Skeletal muscle tissue (tissue), 4 donors: ENCODE measurements around the gene ANO10. TPM values are rescaled to one million over a fixed set of nuclear protein-coding genes. Genes with fewer than 3 reads are reported as not detected.

Experiments used
- H3K27ac ChIP-seq: one replicate; pipeline ENCODE4 v1.7.0; 2013; ENCODE audit warnings: mild to moderate bottlenecking, low read depth, low read length, inconsistent platforms
- H3K27me3 ChIP-seq, 3 donors: one replicate each; pipeline ENCODE4 v1.7.0; 2013; ENCODE audit warnings: low read length in 3 of 3; ENCODE audit not compliant: control insufficient read depth in 3 of 3, insufficient read depth in 3 of 3
- H3K36me3 ChIP-seq, 3 donors: one replicate each; pipeline ENCODE4 v1.7.0; 2013; ENCODE audit warnings: low read length in 3 of 3; ENCODE audit not compliant: control insufficient read depth in 3 of 3, insufficient read depth in 3 of 3
- H3K4me1 ChIP-seq, 3 donors: one replicate each; pipeline ENCODE4 v1.7.0; 2013; ENCODE audit warnings: low read length in 3 of 3, mild to moderate bottlenecking in 3 of 3; ENCODE audit not compliant: control insufficient read depth in 3 of 3, insufficient read depth in 3 of 3
- H3K4me3 ChIP-seq, 3 donors: one replicate each; pipeline ENCODE4 v1.7.0; 2013; ENCODE audit warnings: low read length in 3 of 3
- H3K9ac ChIP-seq, 3 donors: one replicate each; pipeline ENCODE4 v1.7.0; 2013; ENCODE audit warnings: low read length in 3 of 3, mild to moderate bottlenecking in 3 of 3, moderate library complexity in 2 of 3, low read depth in 1 of 3
- H3K9me3 ChIP-seq, 3 donors: one replicate each; pipeline ENCODE4 v1.7.0; 2013; ENCODE audit warnings: low read length in 3 of 3; ENCODE audit not compliant: control insufficient read depth in 3 of 3
- total RNA-seq: library from RNA; depleted of rRNA; stranded (reverse); fragments of >200 nt; gene quantifications from one replicate; pipeline ENCODE4 v1.2.3, GENCODE V29; 2014
- donor health status: Osteomylitis.

The ANO10 gene
- total RNA-seq, 1 donor from 2014 or later: 25.1 TPM

DNA sequence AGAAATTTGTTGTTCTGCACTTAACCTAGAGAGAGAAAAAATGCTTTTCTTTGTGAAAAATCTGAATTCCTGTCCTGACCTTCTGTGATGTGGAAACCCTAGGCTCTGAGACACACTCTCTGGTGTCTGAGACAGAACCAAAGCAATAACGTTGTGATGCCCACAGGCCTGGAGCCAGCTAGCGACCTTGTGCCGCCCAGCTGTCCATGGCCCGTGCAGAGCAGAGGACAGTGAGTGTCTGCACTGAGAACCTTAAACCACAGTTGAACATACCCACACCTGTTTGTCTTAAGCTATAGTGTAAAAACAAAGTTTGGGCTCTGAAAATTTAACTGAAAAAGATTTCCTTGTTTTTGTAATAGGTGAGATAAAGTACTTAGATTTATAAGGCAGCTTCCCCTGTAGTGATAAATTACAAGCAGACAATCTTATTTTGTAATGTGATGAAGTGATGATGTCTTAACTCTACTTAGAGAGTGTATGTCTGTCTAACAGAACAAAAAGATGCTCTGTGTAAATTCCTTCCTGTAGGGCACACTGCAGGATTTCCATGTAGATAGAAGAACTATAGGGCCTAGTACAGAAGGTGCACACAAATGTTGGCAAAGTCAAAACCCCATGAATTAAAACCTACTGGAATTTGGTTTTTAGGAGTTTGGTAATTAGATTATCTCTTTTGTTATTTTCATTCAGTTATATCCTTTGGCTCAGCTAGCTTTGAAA lies 272.8 kb downstream of the ANO10 start:
- no peak overlapping the region for H3K27ac ChIP-seq
- peaks cover 37 to 43% (median 38%) of the 10 kb centered on the region in 3 donors for H3K36me3 ChIP-seq
- H3K9ac ChIP-seq: no peak overlapping the region

DNA sequence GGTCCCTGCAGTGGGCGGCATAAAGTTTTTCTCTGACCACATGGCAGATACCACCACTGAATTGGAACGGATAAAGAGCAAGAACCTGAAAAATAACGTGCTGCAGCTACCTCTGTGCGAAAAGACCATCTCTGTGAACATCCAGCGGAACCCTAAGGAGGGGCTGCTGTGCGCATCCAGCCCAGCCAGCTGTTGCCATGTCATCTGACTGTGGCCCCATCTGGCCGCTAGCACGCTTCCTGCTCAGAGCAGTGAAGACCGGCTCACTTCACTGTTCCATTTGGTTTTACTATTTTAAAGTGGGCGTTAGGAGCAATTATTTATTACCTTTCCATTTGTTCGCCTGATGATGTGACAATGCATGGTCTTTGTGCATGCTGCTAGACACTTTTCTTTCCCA lies 273.5 kb downstream of the ANO10 start:
- Histone ChIP-seq H3K9ac (no peak overlapping the region), H3K36me3 (peaks cover 43 to 49% (median 45%) of the 10 kb centered on the region in 3 donors), H3K4me3 (no peak overlapping the region), H3K27me3 (no peaks in the 10 kb centered on the region), H3K4me1 (peaks cover 0 to 6% (median 3%) of the 10 kb centered on the region in 3 donors), H3K27ac (no peak overlapping the region), H3K9me3 (peaks cover 0 to 3% (median 0%) of the 10 kb centered on the region in 3 donors)

More for the DNA sequence above, 272.8 kb downstream of the ANO10 start:
- no peaks in the 10 kb centered on the region for H3K27me3 ChIP-seq
- no peak overlapping the region for H3K4me3 ChIP-seq
- peaks cover 0 to 9% (median 0%) of the 10 kb centered on the region in 3 donors for H3K9me3 ChIP-seq
- peaks cover 0 to 6% (median 3%) of the 10 kb centered on the region in 3 donors for H3K4me1 ChIP-seq

DNA sequence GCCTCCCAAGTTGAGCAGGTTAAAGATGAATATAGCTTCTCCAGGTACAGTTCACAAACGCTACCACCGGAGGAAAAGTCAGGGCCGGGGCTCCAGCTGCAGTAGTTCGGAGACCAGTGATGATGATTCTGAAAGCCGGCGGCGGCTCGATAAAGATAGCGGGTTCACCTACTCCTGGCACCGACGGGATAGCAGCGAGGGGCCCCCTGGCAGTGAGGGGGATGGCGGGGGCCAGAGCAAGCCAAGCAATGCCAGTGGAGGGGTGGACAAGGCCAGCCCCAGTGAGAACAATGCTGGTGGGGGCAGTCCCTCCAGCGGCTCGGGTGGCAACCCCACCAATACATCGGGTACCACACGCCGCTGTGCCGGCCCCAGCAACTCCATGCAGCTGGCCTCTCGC lies 274.0 kb downstream of the ANO10 start:
- peaks cover 46 to 52% (median 47%) of the 10 kb centered on the region in 3 donors for H3K36me3 ChIP-seq
- no peak overlapping the region for H3K27ac ChIP-seq

DNA sequence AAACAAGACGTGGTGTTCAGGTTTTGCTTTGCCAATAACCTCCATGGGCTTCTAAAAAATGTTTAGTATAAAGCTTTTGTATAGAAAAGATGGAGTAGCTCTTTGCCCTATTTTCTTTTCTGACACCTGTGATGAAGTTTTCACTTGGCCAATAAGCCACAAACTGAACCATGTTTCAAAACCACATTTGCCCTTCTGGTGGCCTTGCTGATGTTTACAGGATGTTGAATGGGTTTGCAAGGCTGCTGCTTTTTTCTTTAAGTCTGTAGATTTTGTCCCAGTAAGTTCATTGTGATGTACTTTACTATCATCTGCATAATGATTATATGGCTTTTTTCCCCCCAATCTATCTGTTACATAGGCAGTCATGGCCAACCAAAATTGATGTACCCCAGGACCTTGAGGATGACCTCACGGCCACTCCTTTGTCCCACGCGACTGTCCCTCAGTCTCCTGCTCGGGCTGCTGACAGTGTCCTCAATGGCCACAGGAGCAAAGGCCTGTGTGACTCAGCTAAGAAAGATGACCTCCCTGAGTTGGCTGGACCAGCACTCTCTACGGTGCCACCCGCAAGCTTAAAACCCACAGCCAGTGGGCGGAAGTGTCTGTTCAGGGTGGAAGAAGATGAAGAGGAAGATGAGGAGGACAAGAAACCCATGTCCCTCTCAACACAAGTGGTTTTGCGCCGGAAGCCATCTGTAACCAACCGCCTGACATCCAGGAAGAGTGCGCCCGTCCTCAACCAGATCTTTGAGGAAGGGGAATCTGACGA lies 274.6 kb downstream of the ANO10 start:
- no peaks in the 10 kb centered on the region for H3K9me3 ChIP-seq
- H3K27me3 ChIP-seq: no peaks in the 10 kb centered on the region
- peaks cover 48 to 58% (median 52%) of the 10 kb centered on the region in 3 donors for H3K36me3 ChIP-seq
- no peak overlapping the region for H3K27ac ChIP-seq
- H3K4me1 ChIP-seq: peaks cover 0 to 8% (median 3%) of the 10 kb centered on the region in 3 donors
- no peak overlapping the region for H3K9ac ChIP-seq
- H3K4me3 ChIP-seq: no peak overlapping the region

More for the DNA sequence above, 274.0 kb downstream of the ANO10 start:
- H3K4me1 ChIP-seq: peaks cover 0 to 6% (median 3%) of the 10 kb centered on the region in 3 donors
- H3K27me3 ChIP-seq: no peaks in the 10 kb centered on the region
- H3K9ac ChIP-seq: no peak overlapping the region
- H3K4me3 ChIP-seq: no peak overlapping the region
- peaks cover 0 to 2% (median 0%) of the 10 kb centered on the region in 3 donors for H3K9me3 ChIP-seq

DNA sequence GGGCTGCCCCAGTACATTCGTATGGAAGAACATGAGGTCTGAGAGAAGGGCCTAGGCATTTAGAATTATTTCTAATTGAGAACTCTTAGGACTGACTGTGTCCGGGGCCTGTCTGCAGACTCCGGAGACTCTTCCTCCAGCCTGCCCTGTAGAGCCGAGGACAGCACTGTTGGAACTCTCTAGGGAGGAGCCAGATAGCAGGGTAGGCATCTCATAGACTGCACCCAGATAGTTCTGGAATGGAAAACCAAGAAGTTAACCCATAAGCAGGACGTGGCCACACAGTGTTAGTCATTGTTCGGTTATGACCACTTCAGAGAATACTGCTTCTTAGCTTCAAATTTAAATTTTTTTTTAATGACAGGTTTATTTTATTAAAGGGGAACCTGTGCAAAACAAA lies 275.9 kb downstream of the ANO10 start:
- Histone ChIP-seq H3K27me3 (no peaks in the 10 kb centered on the region), H3K4me1 (peaks cover 0 to 10% (median 3%) of the 10 kb centered on the region in 3 donors), H3K27ac (no peak overlapping the region), H3K9me3 (no peaks in the 10 kb centered on the region), H3K9ac (no peak overlapping the region), H3K4me3 (no peak overlapping the region), H3K36me3 (peaks cover 50 to 68% (median 61%) of the 10 kb centered on the region in 3 donors)

DNA sequence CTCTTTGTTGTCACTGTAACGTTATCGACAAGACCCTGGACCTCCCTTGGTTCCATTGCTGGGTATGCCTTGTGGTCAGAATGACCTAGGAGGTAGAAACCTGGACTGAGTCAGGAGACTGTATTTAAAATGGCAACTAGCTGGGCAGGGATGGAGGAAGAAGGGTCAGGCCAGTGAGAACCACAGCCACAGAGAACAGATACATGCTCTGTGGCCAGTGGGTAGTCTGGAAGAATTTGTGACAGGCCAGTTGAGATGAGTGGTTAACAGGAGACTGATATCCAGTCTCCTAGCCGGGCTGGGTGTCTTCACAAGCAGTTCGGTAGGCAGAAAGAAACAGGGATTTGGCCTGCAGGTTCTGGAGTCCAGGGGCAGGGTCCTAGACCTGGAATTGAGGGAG lies 276.6 kb downstream of the ANO10 start:
- Histone ChIP-seq H3K4me1 (peaks cover 0 to 10% (median 3%) of the 10 kb centered on the region in 3 donors), H3K27ac (no peak overlapping the region), H3K36me3 (peaks cover 55 to 71% (median 67%) of the 10 kb centered on the region in 3 donors)

DNA sequence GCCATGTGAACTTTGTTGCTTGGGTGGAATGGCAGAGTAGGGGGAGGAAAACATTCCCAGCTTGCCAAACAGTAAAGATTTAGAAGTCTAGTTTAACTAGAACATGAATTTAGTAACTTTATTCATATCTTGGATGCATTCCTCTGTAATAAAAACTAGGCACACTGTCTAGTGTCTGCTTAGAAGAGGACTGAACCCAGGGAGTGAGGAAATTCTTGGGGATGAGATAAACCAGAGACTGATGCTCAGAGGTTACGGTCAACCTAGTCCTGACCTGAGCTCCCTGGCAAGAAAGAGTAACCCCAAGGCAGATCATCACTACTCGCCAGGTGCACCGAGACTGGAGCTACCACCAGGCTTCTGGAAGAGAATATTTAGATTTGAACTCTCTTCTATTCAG lies 277.3 kb downstream of the ANO10 start:
- H3K27me3 ChIP-seq: no peaks in the 10 kb centered on the region
- H3K27ac ChIP-seq: no peak overlapping the region
- no peak overlapping the region for H3K9ac ChIP-seq
- H3K9me3 ChIP-seq: no peaks in the 10 kb centered on the region
- peaks cover 0 to 8% (median under 1%) of the 10 kb centered on the region in 3 donors for H3K4me1 ChIP-seq
- no peak overlapping the region for H3K4me3 ChIP-seq
- H3K36me3 ChIP-seq: peaks cover 53 to 71% (median 66%) of the 10 kb centered on the region in 3 donors

More for the DNA sequence above, 276.6 kb downstream of the ANO10 start:
- Histone ChIP-seq H3K27me3 (no peaks in the 10 kb centered on the region), H3K9me3 (no peaks in the 10 kb centered on the region), H3K9ac (no peak overlapping the region), H3K4me3 (no peak overlapping the region)

DNA sequence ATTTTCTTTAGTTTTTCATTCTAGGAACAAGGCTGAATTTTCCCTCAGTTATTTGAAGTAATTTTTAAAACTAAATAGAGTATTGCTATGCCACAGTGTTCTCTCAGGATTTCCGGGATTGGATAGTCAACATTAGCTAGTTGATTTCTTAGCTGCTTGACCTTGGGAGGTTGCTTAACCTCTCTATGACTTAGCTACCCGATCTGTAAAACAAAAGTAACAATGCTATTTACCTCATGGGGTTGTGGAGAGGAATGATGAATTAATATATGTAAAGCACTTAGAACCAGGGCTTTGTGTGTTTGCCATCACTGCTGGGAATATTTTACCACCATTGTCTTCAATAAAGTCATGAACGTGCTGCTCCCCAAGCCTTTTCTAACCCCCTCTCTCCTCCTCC lies 278.0 kb downstream of the ANO10 start:
- no peak overlapping the region for H3K4me3 ChIP-seq
- H3K9ac ChIP-seq: no peak overlapping the region
- peaks cover 0 to 3% (median 0%) of the 10 kb centered on the region in 3 donors for H3K9me3 ChIP-seq
- H3K36me3 ChIP-seq: peaks cover 54 to 74% (median 63%) of the 10 kb centered on the region in 3 donors
- no peak overlapping the region for H3K27ac ChIP-seq
- H3K4me1 ChIP-seq: peaks cover 0 to 7% (median 0%) of the 10 kb centered on the region in 3 donors
- no peaks in the 10 kb centered on the region for H3K27me3 ChIP-seq

DNA sequence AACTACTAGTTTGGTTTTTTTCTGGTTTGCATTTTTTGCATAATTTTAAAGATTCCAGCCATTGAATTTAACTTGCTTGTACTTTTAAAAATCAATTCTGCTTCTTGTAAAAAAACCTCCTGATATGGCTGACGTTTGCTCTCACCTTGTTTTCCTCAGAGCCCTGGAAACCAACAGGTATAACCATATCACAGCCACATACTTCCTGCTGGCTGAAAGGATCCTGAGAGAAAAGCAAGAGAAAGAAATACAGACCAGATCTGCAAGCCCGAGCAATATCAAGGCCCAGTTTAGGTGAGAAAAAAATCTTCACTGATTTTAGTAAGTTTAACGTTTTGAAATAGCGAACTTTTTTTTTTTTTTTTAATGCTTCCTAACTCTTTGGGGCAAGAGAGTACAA lies 278.6 kb downstream of the ANO10 start:
- Histone ChIP-seq H3K9ac (no peak overlapping the region), H3K36me3 (peaks cover 53 to 73% (median 63%) of the 10 kb centered on the region in 3 donors), H3K9me3 (peaks cover 0 to 5% (median 2%) of the 10 kb centered on the region in 3 donors), H3K4me3 (no peak overlapping the region), H3K27ac (no peak overlapping the region), H3K4me1 (peaks cover 0 to 7% (median 0%) of the 10 kb centered on the region in 3 donors), H3K27me3 (no peaks in the 10 kb centered on the region)
